Tibial nerve (tissue), 4 donors: ENCODE measurements around the gene DTL. TPM values are rescaled to one million over a fixed set of nuclear protein-coding genes. Genes with fewer than 3 reads are reported as not detected.

Experiments
- DNase-seq, 2 donors: peaks; one replicate each; pipeline ENCODE4 v3.0.0-alpha.2; 2019; ENCODE audit warnings: low spot score in 2 of 2
- H3K27ac ChIP-seq, 4 donors: fragments of 200-600 bp; sonication (generic) in 3 of 4; one replicate each; pipeline ENCODE4 v1.5.1; 2017 to 2019; ENCODE audit warnings: mild to moderate bottlenecking in 1 of 4
- H3K27me3 ChIP-seq, 2 donors: fragments of 200-600 bp; sonication (generic) in 1 of 2; one replicate each; pipeline versions ENCODE4 v1.5.1 to v1.6.0; 2017 to 2019
- H3K36me3 ChIP-seq, 3 donors: fragments of 200-600 bp; sonication (generic); one replicate each; pipeline ENCODE4 v1.5.1; 2018 to 2019
- H3K4me1 ChIP-seq, 4 donors: fragments of 200-600 bp; sonication (generic) in 3 of 4; one replicate each; pipeline ENCODE4 v1.5.1; 2017 to 2019
- H3K4me3 ChIP-seq, 4 donors: fragments of 200-600 bp; sonication (generic) in 3 of 4; one replicate each; pipeline ENCODE4 v1.5.1; 2017 to 2019; ENCODE audit warnings: mild to moderate bottlenecking in 1 of 4, moderate library complexity in 1 of 4
- H3K9me3 ChIP-seq, 4 donors: fragments of 200-600 bp; sonication (generic) in 3 of 4; one replicate each; pipeline ENCODE4 v1.5.1; 2017 to 2019
- EP300 ChIP-seq, 2 donors: sonication (generic); formaldehyde crosslinking; IDR thresholded peaks; one replicate each; pipeline ENCODE4 v1.6.1; 2017; ENCODE audit warnings: antibody characterized with exemption in 2 of 2, mild to moderate bottlenecking in 1 of 2
- POLR2A ChIP-seq, 2 donors: fragments of 450-650 bp; IDR thresholded peaks; one replicate each; pipeline ENCODE4 v1.6.1; 2017; ENCODE audit warnings: antibody characterized with exemption in 2 of 2, mild to moderate bottlenecking in 2 of 2, moderate library complexity in 2 of 2
- WGBS, 2 donors: methylation state at CpG; one replicate each; pipeline ENCODE4 v1.1.5; 2018; 5-methylcytosine and 5-hydroxymethylcytosine counted together
- total RNA-seq, 4 donors: library from RNA; depleted of rRNA; stranded (reverse); fragments of >200 nt; gene quantifications; one replicate each; pipeline ENCODE4 v1.1.0, GENCODE V29; 2016
- TF ChIP-seq, protein P1 (sequence below), 5 experiments: fragments of 200-600 bp in 3 of 5; fragments of 450-650 bp in 2 of 5; sonication (generic) in 3 of 5; IDR thresholded peaks; one replicate each; pipeline ENCODE4 v1.5.1; 2016 to 2019; ENCODE audit warnings: antibody characterized with exemption in 5 of 5, mild to moderate bottlenecking in 3 of 5, moderate library complexity in 2 of 5

The DTL gene
- total RNA-seq, 4 donors from 2014 or later: 0.21 to 0.90 TPM; not detected in 2

DNA sequence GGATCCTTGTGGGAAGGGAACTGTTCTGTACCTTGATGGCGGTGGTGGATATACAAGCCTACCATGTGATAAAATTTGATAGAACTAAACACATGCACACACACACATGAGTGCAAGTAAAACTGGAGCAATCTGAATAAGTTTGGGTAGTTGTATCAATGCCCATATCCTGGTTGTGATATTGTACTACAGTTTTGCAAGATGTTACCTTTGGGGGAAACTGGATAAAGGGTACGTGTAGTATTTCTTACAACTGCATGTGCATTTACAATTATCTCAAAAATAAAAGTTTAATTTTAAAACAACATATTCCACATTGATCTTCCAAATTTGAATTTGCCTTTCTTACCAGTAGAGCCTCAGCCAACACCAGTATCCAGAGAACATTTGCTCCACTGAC, 99.6 kb downstream of the DTL start:
- no peak for DNase-seq
- H3K4me3 ChIP-seq: no peak overlapping the region
- TF ChIP-seq POLR2A (IDR thresholded peaks at IDR 0.05) (no peak), EP300 (IDR thresholded peaks at IDR 0.05) (no peak)
- TF ChIP-seq, protein P1, sequence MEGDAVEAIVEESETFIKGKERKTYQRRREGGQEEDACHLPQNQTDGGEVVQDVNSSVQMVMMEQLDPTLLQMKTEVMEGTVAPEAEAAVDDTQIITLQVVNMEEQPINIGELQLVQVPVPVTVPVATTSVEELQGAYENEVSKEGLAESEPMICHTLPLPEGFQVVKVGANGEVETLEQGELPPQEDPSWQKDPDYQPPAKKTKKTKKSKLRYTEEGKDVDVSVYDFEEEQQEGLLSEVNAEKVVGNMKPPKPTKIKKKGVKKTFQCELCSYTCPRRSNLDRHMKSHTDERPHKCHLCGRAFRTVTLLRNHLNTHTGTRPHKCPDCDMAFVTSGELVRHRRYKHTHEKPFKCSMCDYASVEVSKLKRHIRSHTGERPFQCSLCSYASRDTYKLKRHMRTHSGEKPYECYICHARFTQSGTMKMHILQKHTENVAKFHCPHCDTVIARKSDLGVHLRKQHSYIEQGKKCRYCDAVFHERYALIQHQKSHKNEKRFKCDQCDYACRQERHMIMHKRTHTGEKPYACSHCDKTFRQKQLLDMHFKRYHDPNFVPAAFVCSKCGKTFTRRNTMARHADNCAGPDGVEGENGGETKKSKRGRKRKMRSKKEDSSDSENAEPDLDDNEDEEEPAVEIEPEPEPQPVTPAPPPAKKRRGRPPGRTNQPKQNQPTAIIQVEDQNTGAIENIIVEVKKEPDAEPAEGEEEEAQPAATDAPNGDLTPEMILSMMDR (IDR thresholded peaks at IDR 0.05): no peak
- no peaks in the 10 kb centered on the region for H3K27me3 ChIP-seq
- H3K4me1 ChIP-seq: no peaks in the 10 kb centered on the region
- no peaks in the 10 kb centered on the region for H3K36me3 ChIP-seq
- H3K27ac ChIP-seq: no peak overlapping the region
- WGBS, 2 donors: 93 to 98% methylated on average over 2 of the region's 2 CpGs
- H3K9me3 ChIP-seq: peaks cover 0 to 11% (median 0%) of the 10 kb centered on the region in 4 donors

DNA sequence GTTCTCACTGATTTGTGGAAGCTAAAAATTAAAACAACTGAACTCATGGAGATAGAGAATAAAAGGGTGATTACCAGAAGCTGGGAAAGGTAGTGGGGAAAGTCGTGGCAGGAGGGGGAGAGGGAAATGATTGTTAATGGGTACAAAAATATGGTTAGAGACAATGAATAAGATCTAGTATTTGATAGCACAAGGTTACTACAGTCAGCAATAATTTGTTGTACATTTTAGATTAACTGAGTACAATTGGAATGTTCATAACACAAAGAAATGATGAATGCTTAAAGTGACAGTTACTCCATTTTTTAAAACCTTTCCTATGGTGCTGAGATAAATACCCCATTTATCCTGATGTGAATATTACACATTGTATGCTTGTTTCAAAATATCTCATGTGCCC, 102.3 kb downstream of the DTL start:
- H3K36me3 ChIP-seq: no peaks in the 10 kb centered on the region
- 66 to 76% methylated on average over 1 of the region's 1 CpG for WGBS, 2 donors
- H3K27ac ChIP-seq: no peak overlapping the region
- no peak for DNase-seq
- no peak for TF ChIP-seq POLR2A (IDR thresholded peaks at IDR 0.05)
- H3K27me3 ChIP-seq: no peaks in the 10 kb centered on the region
- H3K4me3 ChIP-seq: no peak overlapping the region
- H3K4me1 ChIP-seq: no peaks in the 10 kb centered on the region
- peaks cover 0 to 11% (median 0%) of the 10 kb centered on the region in 4 donors for H3K9me3 ChIP-seq

GRCh38 chr1:212138457-212138856, 102.9 kb downstream of the DTL start:
- H3K4me3 ChIP-seq: no peak overlapping the region
- H3K27ac ChIP-seq: no peak overlapping the region
- 84 to 93% methylated on average over 5 of the region's 5 CpGs for WGBS, 2 donors
- no peak for DNase-seq
- H3K36me3 ChIP-seq: no peaks in the 10 kb centered on the region
- H3K4me1 ChIP-seq: no peaks in the 10 kb centered on the region
- no peaks in the 10 kb centered on the region for H3K27me3 ChIP-seq
- H3K9me3 ChIP-seq: peaks cover 0 to 15% (median 0%) of the 10 kb centered on the region in 4 donors
- TF ChIP-seq EP300 (IDR thresholded peaks at IDR 0.05): no peak
- no peak for TF ChIP-seq POLR2A (IDR thresholded peaks at IDR 0.05)
- TF ChIP-seq, protein P1 (IDR thresholded peaks at IDR 0.05): no peak

GRCh38 chr1:212139526-212140135, 104.1 kb downstream of the DTL start:
- WGBS, 2 donors: 93 to 95% methylated on average over 3 of the region's 3 CpGs
- TF ChIP-seq POLR2A (IDR thresholded peaks at IDR 0.05): no peak
- TF ChIP-seq, protein P1 (IDR thresholded peaks at IDR 0.05): no peak
- TF ChIP-seq EP300 (IDR thresholded peaks at IDR 0.05): no peak
- no peaks in the 10 kb centered on the region for H3K4me1 ChIP-seq
- no peaks in the 10 kb centered on the region for H3K36me3 ChIP-seq
- DNase-seq: no peak
- H3K9me3 ChIP-seq: peaks cover 0 to 15% (median 0%) of the 10 kb centered on the region in 4 donors
- H3K27ac ChIP-seq: no peak overlapping the region
- H3K27me3 ChIP-seq: no peaks in the 10 kb centered on the region
- no peak overlapping the region for H3K4me3 ChIP-seq

DNA sequence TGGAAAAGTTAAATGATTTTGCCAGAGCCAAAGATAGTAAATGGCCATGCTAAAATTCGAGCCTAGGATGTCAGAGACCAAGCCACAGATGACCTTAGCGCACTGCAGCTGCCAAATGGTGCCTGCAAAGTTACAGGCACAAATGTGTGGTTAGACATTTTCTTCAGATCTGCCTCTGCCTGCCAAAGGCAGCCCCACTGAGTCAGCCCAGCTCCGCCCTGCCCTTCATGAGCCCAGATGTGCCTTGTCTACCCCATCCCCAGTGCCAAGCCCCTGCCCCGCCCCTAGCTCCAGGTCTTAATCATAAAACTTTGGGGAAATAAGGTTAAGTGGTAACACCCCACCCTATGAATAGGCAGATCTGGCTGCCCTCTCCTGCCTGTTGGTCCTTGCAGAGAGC, 105.9 kb downstream of the DTL start:
- WGBS, 2 donors: 83 to 93% methylated on average over 4 of the region's 4 CpGs
- TF ChIP-seq, protein P1 (IDR thresholded peaks at IDR 0.05): no peak
- TF ChIP-seq EP300 (IDR thresholded peaks at IDR 0.05): no peak
- TF ChIP-seq POLR2A (IDR thresholded peaks at IDR 0.05): no peak
- H3K36me3 ChIP-seq: no peaks in the 10 kb centered on the region
- no peak overlapping the region for H3K4me3 ChIP-seq
- H3K27me3 ChIP-seq: no peaks in the 10 kb centered on the region
- peaks cover 0 to 4% (median 0%) of the 10 kb centered on the region in 4 donors for H3K9me3 ChIP-seq
- H3K4me1 ChIP-seq: no peaks in the 10 kb centered on the region
- DNase-seq: no peak
- no peak overlapping the region for H3K27ac ChIP-seq
